Measurements from ENCODE around the gene PVALB.

Gene PVALB

GRCh38 chr22:36816636-36817524 is at the start of gene PVALB:
TSS of gene PVALB (minus strand) at chr22:36817035. CDS start at chr22:36817005, 30 bp downstream.
- no peak for DNase-seq

GRCh38 chr22:36865346-36865745 is 48.5 kb upstream of the PVALB start:
- DNase-seq: no peak

GRCh38 chr22:36864454-36865215 is 47.8 kb upstream of the PVALB start:
- no peak for DNase-seq

GRCh38 chr22:36863979-36864378 is 47.1 kb upstream of the PVALB start:
- DNase-seq: peak; percentile 49

- DNase-seq: peak; percentile 55
Observed at GRCh38 chr22:36863281-36863680, 46.4 kb upstream of the PVALB start.

- DNase-seq: peak; percentile 63
Observed at GRCh38 chr22:36862251-36863242, 45.7 kb upstream of the PVALB start.

GRCh38 chr22:36860821-36861659 is 44.2 kb upstream of the PVALB start, which contains the start of gene NCF4:
TSS of gene NCF4 (plus strand) at chr22:36861006. CDS start at chr22:36861172, 166 bp downstream.
- DNase-seq: peak; percentile 76

GRCh38 chr22:36860438-36860820 is 43.6 kb upstream of the PVALB start:
- no peak for DNase-seq

- DNase-seq: peak; percentile 43
Observed at GRCh38 chr22:36860017-36860416, 43.2 kb upstream of the PVALB start.

- DNase-seq: peak; percentile 9
Observed at GRCh38 chr22:36858966-36859365, 42.1 kb upstream of the PVALB start.

- DNase-seq: peak; percentile 28
Observed at GRCh38 chr22:36858156-36858555, 41.3 kb upstream of the PVALB start.

- no peak for DNase-seq
Observed at GRCh38 chr22:36856792-36857135, 39.9 kb upstream of the PVALB start.

- peak; percentile 98 for DNase-seq
Observed at GRCh38 chr22:36856121-36856791, 39.4 kb upstream of the PVALB start.

- DNase-seq: no peak
Observed at GRCh38 chr22:36855478-36855877, 38.6 kb upstream of the PVALB start.

GRCh38 chr22:36853407-36854099 is 36.7 kb upstream of the PVALB start:
- DNase-seq: peak; percentile 95

- no peak for DNase-seq
Observed at GRCh38 chr22:36852056-36852973, 35.5 kb upstream of the PVALB start.

- DNase-seq: peak; percentile 17
Observed at GRCh38 chr22:36850682-36851081, 33.8 kb upstream of the PVALB start.

GRCh38 chr22:36850056-36850455 is 33.2 kb upstream of the PVALB start:
- no peak for DNase-seq

GRCh38 chr22:36846949-36847348 is 30.1 kb upstream of the PVALB start:
- peak; percentile 42 for DNase-seq
